ENCODE results near the gene FGGY.

DNA sequence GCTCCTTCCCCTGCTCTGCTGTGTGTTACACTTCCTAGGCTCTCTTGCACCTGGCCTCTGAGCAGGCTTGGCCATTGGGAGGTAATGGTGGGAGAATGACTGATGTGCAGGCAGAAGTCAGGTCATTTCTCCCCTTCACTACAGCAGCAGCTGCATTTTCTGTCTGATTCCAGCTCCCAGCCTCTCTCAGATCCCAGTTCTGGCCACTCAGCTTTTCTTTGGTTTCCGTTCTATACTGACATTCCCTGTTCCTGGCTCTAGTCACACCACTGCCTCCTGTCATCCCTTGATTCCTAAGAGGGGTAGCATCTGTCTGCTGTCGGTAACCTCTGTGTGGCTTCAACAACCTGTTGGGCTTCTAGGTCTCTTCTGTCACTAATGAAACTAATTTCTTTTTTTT is 390.2 kb downstream of the FGGY start:
- TF ChIP-seq, protein P1, sequence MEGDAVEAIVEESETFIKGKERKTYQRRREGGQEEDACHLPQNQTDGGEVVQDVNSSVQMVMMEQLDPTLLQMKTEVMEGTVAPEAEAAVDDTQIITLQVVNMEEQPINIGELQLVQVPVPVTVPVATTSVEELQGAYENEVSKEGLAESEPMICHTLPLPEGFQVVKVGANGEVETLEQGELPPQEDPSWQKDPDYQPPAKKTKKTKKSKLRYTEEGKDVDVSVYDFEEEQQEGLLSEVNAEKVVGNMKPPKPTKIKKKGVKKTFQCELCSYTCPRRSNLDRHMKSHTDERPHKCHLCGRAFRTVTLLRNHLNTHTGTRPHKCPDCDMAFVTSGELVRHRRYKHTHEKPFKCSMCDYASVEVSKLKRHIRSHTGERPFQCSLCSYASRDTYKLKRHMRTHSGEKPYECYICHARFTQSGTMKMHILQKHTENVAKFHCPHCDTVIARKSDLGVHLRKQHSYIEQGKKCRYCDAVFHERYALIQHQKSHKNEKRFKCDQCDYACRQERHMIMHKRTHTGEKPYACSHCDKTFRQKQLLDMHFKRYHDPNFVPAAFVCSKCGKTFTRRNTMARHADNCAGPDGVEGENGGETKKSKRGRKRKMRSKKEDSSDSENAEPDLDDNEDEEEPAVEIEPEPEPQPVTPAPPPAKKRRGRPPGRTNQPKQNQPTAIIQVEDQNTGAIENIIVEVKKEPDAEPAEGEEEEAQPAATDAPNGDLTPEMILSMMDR (IDR thresholded peaks at IDR 0.05; ENCODE audit: low read depth, low read length) = no peak
- no peak for TF ChIP-seq MYC (IDR thresholded peaks at IDR 0.05; ENCODE audit: low read depth, low read length)
- TF ChIP-seq POLR2A (IDR thresholded peaks at IDR 0.05; ENCODE audit: extremely low read depth, insufficient read length) = no peak
- TF ChIP-seq, protein P2, sequence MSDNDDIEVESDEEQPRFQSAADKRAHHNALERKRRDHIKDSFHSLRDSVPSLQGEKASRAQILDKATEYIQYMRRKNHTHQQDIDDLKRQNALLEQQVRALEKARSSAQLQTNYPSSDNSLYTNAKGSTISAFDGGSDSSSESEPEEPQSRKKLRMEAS (IDR thresholded peaks at IDR 0.05; ENCODE audit: low read depth, low read length) = no peak
